ENCODE measurements around the gene THNSL1. TPM values are rescaled to one million over a fixed set of nuclear protein-coding genes. Genes with fewer than 3 reads are reported as not detected.

The THNSL1 gene
- total and polyA plus RNA-seq, 9 of the 15 experiments (the other 6 are each of a cell fraction or from before 2014, with no cell fraction given) = 4.5 to 8.6 (median 6.3) TPM

GRCh38 chr10:24988831-24989640, 27.4 kb upstream of the THNSL1 start (continued):
- TF ChIP-seq ELF2 (CRISPR knock-in tag; IDR thresholded peaks at IDR 0.05) (no peak), RFX1 (IDR thresholded peaks at IDR 0.05) (peak; percentile 85), KLF10 (CRISPR knock-in tag; IDR thresholded peaks at IDR 0.05) (no peak), TCF7L2 (IDR thresholded peaks at IDR 0.05; ENCODE audit: low read depth, low read length) (0 out of 2 replicates have a peak, but pooled peaks have one; percentile 53), CBFA2T2 (conservative IDR thresholded peaks at IDR 0.05) (peak; percentile 59; the same call in 1 of the 2 replicates), CEBPB (tag; IDR thresholded peaks at IDR 0.05) (peak; percentile 78), STAT5A (IDR thresholded peaks at IDR 0.05; ENCODE audit: borderline replicate concordance, low read length) (peak; percentile 46; the same call in 1 of the 2 replicates), GATA2 (CRISPR knock-in tag; IDR thresholded peaks at IDR 0.05) (peak; percentile 87), NFXL1 (CRISPR knock-in tag; IDR thresholded peaks at IDR 0.05) (no peak), HDAC2 (IDR thresholded peaks at IDR 0.05) (0 out of 2 replicates have a peak, but pooled peaks have one; percentile 27), SMARCC2 (IDR thresholded peaks at IDR 0.05; ENCODE audit: low read depth) (peak; percentile 36; the same call in 1 of the 2 replicates), MLLT1 (IDR thresholded peaks at IDR 0.05) (peak in 1 of 2 experiments; percentile 72; a peak in 1 of 4 replicates), KLF6 (CRISPR knock-in tag; IDR thresholded peaks at IDR 0.05; ENCODE audit: borderline replicate concordance) (no peak), POLR2AphosphoS5 (IDR thresholded peaks at IDR 0.05; ENCODE audit: control insufficient read depth, insufficient read depth, low read depth, low read length) (0 out of 2 replicates have a peak, but pooled peaks have one; percentile 36), PRDM10 (IDR thresholded peaks at IDR 0.05; ENCODE audit: partially characterized antibody) (peak; percentile 63), NCOA1 (IDR thresholded peaks at IDR 0.05; ENCODE audit: low read depth) (peak; percentile 22; the same call in 1 of the 2 replicates), THRAP3 (IDR thresholded peaks at IDR 0.05; ENCODE audit: borderline replicate concordance) (no peak), MEF2A (IDR thresholded peaks at IDR 0.05; ENCODE audit: control insufficient read depth, low read depth, low read length) (no peak), ATF1 (CRISPR knock-in tag; IDR thresholded peaks at IDR 0.05) (no peak), ATF1 (tag; IDR thresholded peaks at IDR 0.05) (0 out of 2 replicates have a peak, but pooled peaks have one; percentile 15), ZEB2 (IDR thresholded peaks at IDR 0.05) (0 out of 2 replicates have a peak, but pooled peaks have one; percentile 51), NFRKB (IDR thresholded peaks at IDR 0.05; ENCODE audit: low read depth) (no peak), POLR2AphosphoS2 (IDR thresholded peaks at IDR 0.05; ENCODE audit: low read length) (no peak), KDM5B (IDR thresholded peaks at IDR 0.05; ENCODE audit: insufficient replicate concordance, low read depth, low read length) (no peak), ZNF212 (CRISPR knock-in tag; IDR thresholded peaks at IDR 0.05) (no peak), EP300 (IDR thresholded peaks at IDR 0.05; ENCODE audit: low read length) (peak; percentile 41; the same call in 1 of the 2 replicates), MED1 (CRISPR knock-in tag; IDR thresholded peaks at IDR 0.05; ENCODE audit: borderline replicate concordance) (no peak)
